ENCODE measurements around the gene FBXL13.

GRCh38 chr7:102933763-102934162 lies 140.8 kb downstream of the FBXL13 start:
- TF ChIP-seq CTCF (IDR thresholded peaks at IDR 0.05) (no peak), POLR2A (IDR thresholded peaks at IDR 0.05; ENCODE audit: low read depth) (no peak)
